NK-92 (cell line): ENCODE results near the gene SLC29A1.

ENCODE experiments used
- DNase-seq: peaks from one replicate; lab custom pipeline; 2025; ENCODE audit not compliant: unreplicated experiment; lab: John Stamatoyannopoulos, UW

The SLC29A1 gene

DNA sequence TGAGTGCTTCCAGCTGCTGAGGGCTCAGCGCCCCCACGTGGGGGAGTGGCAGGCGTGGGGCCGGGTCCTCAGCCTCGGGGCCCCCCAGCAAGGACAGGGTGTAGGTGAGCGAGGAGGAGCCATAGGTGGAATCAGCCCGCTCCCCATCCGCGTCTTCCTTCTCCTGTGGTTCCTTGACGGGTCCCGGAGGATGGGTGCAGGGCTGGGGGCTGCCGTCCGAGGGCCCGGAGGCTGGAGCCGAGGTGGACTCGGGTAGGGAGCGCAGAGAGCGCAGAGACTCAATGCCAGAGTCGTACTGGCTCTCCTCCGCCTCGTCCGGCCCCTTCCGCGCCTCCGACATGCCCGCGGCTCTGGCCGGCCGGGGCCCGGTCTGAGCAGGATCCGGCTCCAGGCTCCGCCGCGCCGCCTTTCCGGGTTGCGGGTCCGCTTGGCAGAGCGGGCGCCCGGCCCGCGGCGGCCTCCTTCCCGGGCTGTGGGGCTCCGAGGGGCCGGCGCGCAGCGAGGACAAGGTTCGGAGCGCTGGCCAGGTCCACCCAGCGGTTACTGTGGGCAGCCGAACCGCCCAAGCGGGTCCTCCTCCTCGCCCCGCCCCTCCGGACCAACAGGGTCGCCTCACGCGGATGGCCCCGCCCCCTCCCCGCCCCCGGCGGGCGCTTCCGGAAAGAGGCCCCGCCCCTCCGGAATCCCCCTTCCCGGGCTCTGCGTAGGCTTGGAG is 41.8 kb downstream of the SLC29A1 start, which contains the start of gene NFKBIE:
TSS of gene NFKBIE (minus strand) at position 545 of the 715 bp plus-strand sequence. CDS start at position 340, 205 bp downstream.
- peak; percentile 53 for DNase-seq

DNA sequence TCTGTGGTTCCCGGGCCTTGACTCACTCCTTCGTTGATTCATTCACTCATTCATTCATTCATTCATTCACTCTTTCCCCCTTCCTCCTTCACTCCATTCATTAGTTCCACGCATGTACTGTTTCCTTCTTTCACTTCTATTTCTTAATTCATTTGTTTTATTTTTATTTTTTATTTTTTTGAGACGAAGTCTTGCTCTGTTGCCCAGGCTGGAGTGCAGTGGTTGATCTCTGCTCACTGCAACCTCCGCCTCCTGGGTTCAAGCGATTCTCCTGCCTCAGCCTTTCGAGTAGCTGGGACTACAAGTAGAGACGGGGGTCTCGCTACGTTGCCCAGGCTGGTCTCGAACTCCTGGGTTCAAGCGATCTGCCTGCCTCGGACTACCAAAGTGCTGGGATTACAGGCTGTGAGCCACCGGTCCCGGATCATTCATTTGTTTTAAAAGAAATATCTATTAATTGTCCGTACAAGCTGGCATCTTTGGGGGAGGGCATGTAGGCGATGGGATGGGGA is 42.4 kb downstream of the SLC29A1 start:
- no peak for DNase-seq

DNA sequence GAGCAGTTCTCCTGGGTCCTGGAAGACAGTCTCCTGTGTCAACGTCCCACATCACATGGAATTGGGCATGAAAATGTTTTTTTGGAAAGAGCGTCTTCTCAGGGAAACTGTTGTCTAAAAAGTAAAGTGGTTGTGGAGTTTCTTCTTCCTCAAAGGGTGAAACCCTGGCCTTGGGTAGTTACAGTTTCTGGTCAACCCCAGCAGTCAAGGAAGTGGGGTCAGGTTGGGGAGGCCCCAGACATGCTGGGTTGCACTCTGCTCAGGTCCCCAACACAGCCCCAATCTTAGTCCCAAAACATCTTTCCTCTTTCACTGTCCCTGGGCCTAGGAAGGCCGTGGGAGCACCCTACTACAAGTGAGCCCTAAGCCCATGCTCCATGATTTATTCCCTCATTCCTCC is 43.0 kb downstream of the SLC29A1 start:
- no peak for DNase-seq

DNA sequence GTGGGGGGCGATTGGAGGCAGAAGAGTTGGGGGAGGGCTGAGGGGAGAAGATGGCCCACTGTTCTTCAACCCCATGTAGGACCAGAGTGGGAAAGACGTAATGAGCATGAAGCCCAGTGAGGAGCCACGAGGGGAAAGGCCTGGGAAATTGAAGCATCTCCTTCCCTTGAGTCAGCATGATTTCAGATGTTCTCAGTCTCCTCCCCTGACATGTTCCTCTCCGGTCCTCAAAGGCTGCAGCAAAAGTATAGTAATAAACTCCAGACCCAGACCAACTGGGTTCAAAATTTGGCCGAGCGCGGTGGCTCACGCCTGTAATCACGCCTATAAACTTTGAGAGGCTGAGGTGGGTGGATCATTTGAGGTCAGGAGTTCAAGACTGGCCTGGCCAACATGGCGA is 43.9 kb downstream of the SLC29A1 start:
- no peak for DNase-seq

DNA sequence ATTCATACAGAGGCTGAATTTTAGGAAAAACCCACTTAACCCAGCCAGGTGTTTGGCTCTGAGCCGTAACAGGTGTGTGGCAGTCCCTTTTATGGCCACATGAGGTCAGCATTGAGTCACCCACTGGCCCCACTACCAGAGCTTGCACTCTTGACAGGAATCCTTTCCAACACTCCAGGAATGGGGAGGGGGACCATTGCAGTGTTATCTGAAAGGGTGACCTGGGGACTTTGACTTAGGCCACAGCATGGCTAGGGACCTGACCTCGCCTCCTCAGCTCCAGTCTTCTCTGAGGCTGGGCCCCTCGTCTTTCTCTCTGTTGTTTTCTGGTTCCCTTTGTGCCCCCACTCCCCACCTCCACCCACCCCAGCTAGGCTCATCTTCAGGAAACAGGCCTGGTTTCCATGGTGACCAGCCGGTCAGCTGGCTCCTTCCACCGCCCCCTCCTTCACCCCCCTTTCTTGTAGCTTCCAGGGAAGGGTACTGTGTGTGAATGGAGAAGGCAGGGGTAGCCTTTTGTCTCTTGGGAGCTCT is 44.8 kb downstream of the SLC29A1 start:
- DNase-seq = no peak

DNA sequence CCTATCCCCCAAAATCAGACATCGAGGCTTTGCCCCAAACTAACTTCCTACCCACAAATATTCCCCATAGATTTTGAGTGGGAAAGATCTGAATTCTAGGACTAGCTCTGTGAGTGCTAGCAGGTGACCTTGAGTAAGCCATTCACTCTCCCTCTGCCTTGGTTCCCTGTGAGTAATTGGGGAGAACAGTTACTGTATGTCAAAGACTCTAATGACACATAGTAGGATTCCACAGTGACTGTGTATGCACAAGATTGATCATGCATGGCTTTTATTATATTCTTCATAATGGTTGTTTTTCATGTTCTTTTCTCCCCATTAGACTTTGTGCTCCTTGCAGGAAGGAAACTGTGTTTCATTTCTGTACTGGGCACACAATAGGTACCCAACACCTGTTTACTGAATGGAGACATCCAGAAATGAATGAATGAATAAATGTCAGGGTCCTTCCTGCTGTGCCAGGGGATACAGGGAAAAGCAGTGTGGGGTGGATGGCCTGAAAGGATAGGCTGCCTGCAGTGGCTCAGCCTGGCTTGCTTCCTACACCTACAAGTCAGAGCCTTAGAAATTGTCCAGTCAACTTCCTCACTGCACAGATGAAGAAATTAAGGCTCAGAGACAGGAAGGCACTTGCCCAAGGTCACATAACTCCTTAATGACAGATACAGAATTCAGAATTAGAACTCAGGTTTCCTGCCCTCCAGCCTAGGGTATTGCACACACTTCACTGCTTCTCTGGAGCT is 46.0 kb downstream of the SLC29A1 start:
- DNase-seq = no peak

DNA sequence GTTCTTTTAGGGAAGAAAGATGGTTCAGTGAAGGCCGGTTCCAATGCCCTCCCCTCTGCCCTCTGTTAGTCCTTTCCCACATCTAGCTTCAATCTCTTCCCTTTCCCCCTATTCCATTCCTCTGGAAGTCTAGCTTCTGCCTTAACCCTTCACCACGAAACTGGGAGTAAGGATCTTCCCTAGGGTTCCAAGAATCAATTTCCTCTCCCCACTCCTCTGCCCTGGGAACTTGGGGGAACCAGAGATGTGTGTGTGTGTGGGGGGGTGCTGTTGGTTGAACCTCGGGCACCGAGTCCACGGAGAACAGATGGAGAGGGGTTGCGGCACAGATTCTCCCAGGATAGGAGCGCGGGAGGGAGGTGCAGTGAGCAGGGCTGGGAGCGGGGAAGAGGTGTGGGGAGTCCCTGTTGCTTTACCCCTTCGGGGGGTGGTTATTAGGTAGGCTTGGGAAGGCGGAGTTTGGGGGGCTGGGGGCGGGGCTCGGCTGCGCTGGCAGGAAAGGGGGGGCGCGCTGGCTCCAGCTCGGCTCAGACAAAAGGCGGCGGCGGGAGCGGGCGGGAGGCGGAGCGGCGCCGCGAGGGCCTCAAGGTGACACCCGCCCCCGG is 46.6 kb downstream of the SLC29A1 start, which contains the start of gene TMEM151B:
TSS of gene TMEM151B (plus strand) at position 530 of the 605 bp plus-strand sequence. CDS start 293 bp downstream, outside the sequence.
- no peak for DNase-seq

DNA sequence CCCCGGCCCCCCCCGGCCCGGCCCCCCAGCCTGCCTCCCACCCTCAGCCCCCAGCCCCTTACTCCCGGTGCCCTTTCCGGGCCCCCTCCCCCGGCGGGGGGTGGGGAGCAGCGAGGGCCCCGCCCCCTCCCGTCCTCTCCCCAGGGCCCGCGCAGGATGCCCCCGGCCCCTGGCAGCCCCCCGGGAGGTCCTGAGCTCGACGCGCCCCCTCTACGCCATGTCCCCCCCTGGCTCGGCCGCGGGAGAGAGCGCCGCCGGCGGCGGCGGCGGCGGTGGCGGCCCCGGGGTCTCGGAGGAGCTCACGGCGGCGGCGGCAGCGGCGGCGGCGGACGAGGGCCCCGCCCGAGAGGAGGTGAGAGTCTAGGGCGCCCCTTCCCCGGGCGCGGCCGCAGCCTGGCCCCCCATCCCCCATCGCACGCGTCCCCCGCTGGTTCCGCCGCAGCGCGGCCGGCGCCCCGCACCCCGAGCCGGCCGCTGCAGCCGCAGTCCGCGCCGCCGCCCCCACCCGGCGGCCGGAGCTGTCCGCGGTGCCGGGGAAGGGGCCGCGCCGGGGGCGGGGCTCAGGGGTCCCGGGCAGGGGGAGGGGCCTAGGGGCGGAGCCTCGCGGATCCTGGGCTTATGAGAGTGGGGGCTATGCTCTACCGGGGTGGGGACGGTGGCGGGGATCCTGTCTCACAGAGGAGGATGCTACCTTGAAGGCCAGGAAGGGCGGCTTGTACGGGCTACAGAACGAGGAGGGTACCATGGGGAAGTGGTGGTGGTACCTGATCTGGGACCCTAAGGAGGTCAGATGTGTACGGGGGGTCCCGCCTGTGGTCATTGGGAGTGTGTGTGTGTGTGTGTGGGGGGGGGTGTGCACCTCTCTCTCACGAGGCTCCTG is 47.4 kb downstream of the SLC29A1 start:
- no peak for DNase-seq

DNA sequence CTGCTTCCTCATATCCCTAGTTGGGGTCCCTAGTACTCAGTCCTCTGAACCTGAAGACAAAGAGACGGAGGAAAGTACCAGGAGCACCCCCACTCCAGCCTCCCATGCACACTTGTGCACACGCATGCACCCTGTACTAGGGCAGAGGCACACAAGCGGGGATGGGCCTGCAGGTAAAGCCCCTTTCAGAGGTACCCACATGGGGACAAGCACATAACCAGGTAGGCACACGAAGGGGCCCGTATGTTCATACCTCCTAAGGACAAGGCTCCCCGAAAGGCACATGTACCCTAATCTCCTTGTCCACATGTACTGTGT is 48.0 kb downstream of the SLC29A1 start:
- DNase-seq = no peak

DNA sequence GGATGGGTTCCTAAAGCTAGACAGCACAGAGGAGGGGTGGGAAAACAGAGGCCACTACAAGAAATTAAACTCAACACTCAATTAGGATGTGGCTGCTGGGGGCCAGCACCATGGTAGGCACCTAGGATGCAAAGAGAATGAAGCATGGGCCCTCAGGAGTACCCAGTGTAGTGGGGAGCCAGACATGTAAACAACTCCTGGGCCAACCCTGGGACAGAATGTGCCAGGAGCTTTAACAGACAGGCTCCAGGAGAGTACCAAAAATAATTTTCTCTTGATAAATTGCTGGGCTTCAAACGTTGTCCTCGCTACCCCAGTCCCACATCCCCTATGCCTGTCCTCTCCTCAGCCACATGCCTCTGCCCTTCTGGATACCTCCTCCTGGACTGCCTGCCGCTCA is 48.5 kb downstream of the SLC29A1 start:
- DNase-seq = no peak

DNA sequence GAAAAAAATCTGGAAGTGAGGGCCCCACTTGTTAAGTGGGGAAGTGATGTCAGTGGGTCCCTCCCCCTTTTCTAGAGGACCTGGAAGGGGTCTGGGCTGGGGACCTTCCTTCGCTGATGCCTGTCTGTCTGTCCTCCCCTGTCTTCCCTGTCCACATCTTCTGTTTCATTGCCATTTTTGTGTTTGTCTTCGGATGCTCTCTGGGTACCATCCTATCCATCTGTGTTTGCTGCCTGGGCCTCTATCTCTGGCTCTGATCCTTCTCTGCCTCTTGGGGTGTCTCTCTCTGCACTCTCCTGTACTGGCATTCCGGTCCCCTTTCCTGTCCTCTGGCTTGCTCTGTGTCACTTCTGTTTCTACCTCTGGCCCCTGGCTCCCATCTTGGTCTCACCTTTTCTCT is 49.1 kb downstream of the SLC29A1 start:
- DNase-seq = no peak

DNA sequence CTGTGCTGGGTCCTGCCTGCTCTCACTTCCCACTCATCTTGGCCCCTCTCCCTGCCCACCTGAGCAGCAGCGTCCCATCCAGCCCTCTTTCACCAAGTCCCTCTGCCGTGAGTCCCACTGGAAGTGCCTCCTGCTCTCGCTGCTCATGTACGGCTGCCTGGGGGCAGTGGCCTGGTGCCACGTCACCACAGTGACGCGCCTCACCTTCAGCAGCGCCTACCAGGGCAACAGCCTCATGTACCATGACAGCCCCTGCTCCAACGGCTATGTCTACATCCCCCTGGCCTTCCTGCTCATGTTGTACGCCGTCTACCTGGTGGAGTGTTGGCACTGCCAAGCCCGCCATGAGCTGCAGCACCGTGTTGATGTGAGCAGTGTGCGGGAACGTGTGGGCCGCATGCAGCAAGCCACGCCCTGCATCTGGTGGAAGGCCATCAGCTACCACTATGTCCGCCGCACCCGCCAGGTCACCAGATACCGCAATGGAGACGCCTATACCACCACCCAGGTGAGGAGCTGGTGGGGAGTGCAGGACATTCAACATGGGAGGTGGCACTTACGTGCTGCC is 49.7 kb downstream of the SLC29A1 start:
- DNase-seq = no peak

DNA sequence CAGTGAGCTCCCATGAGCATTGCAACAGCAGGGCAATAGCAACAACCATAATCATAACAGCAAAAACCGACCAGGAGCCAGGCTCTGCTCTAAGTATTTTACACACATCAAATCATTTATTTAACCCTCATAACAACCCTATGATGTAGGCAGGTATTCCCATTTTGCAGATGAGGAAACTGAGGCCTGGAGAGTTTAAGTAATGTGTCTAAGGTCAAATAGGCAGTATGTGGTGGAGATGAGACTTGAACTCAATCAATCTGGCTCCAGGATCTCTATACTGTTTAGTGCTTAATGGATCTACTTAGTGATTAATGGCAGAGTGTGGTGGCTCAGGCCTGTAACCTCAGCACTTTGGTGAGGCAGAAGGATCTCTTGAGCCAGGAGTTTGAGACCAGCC is 50.2 kb downstream of the SLC29A1 start:
- no peak for DNase-seq

DNA sequence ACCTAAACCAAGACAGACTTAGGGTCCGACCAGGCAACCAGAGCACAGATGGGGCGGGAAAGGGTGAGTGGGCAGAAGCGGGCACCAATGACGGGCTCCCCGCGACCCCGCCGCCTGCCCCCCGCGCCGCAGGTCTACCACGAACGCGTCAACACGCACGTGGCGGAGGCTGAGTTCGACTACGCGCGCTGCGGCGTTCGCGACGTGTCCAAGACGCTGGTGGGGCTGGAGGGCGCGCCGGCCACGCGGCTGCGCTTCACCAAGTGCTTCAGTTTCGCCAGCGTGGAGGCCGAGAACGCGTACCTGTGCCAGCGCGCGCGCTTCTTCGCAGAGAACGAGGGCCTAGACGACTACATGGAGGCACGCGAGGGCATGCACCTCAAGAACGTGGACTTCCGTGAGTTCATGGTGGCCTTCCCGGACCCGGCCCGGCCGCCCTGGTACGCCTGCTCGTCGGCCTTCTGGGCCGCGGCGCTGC is 51.9 kb downstream of the SLC29A1 start:
- no peak for DNase-seq

DNA sequence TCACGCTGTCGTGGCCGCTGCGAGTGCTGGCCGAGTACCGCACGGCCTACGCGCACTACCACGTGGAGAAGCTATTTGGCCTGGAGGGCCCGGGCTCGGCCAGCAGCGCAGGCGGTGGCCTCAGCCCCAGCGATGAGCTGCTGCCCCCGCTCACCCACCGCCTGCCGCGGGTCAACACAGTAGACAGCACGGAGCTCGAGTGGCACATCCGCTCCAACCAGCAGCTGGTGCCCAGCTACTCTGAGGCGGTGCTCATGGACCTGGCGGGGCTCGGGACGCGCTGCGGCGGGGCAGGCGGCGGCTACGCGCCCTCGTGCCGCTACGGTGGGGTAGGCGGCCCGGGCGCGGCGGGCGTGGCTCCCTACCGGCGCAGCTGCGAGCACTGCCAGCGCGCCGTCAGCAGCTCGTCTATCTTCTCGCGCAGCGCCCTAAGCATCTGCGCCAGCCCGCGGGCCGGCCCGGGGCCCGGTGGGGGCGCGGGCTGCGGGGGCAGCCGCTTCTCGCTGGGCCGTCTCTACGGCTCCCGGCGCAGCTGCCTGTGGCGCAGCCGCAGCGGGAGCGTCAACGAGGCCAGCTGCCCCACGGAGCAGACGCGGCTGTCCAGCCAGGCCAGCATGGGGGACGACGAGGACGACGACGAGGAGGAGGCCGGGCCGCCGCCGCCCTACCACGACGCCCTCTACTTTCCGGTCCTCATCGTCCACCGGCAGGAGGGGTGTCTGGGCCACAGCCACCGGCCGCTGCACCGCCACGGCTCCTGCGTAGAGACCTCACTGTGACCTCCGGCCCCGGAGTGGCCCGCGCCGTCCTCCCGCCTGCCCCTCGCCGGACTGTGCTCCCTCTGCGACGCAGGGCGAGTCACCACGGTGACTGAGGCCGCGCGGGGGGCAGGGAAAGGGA is 52.6 kb downstream of the SLC29A1 start:
- DNase-seq = no peak

DNA sequence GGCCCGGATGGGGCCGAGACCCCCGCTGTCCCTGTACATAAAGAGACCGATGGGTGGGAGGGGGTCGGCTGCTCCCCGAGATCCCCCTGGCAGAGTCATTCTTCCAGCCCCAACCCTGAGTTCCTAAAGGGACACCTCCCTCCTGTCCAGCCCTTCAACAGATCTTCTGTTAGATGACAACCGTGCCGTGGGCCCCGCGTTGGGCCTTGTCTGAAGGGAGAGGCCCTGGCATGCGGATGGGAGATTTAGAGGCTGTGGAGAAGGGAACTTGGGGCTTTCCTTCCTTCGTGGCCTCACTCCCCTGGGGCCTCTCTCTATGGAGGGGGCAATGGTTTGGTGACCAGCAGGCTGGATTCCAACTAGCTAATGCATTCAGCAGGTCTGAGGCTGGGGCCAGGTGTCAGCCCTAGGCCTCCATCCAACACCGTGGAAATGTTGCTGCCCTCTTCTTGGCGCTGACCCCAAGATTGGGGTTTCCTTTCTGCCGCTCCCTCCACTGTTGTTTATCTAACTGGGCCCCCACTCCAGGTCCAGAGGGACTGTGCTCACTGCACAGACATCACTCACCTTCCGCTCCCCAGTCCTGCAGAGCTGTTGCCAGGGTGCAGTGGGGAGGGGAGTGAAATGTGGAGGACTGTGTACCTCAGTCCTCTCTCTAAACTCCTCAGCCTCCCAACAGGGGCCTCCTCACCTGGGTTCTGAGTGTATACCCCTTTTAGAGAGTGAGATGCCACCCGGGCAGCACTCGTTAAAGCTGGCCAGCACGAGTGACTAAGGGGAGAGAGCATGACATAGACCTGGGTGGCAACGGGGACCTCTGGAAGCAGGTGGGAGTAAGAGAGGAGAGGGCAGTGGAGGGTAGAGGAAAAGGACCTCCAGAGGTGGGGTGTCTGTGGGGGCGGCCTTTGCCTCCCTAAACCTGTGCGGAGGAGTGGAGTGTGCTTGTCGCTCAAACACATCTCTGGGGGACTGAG is 53.6 kb downstream of the SLC29A1 start:
- no peak for DNase-seq

DNA sequence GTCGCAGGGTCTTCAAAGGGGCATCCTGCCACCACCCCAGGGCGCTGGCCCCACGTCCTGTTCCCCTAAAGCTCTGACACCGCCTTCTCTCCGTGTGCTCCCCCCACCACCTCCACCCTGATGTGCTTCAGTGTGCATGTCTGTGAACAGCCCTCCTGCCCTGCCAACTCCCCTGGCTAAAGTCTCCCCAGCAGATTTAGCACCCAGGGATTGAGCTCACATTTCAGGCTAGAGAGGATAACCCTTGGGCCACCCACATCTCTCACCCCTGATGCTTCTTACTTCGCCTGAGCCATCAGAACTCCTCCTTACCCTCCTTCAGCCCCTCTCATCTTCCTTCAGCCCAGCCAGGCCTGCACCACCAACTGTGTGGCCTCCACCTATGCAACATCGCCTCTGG is 54.4 kb downstream of the SLC29A1 start:
- DNase-seq = no peak

DNA sequence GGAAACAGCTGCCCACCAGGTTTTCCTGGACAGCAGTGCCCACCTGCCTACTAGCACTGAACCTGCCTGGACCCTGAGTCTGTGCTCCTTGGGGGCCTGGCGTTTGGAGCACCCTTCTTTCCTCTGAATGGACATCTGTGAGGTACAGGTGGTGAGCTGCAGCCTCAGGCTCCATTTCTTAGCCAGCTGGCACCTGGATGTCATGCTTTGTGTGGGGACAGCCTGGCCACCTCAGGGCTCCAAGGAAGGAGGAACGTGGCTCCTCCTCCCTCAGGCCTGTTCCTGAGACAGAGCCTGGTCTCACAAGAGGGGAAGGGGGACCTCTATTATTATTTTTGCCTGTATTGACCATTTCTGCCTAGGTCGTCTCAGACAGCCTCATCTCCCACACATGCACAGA is 54.9 kb downstream of the SLC29A1 start:
- no peak for DNase-seq
